GM18511 (cell line): Measurements from ENCODE around the gene PAQR5.
"Not testable (repeated sequence)": the region's sequence is repeated elsewhere in the genome, so short reads cannot be mapped to it uniquely, and the experiment has no call there.

Experiments
- ATAC-seq: cut with Tn5 transposase; IDR thresholded peaks from one replicate; pipeline ENCODE4 v1.9.1; 2021; ENCODE audit warnings: mild to moderate bottlenecking, moderate library complexity; ENCODE audit not compliant: unreplicated experiment

Gene PAQR5

GRCh38 chr15:69292826-69293420, 5.8 kb upstream of the PAQR5 start:
- ATAC-seq, result no peak

- no peak for ATAC-seq
Observed at GRCh38 chr15:69293741-69294615, 4.7 kb upstream of the PAQR5 start.

DNA sequence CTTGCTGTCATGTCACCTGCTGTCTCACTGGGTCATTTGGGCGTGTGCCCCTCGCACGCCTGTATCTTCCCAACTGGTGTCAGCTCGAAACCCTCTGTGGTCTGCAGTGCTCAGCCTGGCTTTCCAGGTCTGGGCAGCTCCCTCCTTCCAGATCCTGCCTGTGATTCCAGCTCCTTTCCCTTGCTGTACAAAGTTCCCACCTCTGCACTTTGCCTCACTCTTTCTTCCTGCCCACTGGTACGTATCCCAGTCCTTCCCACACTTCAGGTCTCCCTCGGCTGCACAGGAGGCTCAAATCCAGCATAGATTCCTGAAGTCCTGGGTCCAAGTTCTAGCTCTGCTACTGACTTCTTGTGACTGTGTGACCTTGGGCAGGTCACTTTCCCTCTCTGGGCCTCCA, 2.1 kb upstream of the PAQR5 start:
- ATAC-seq, result no peak

DNA sequence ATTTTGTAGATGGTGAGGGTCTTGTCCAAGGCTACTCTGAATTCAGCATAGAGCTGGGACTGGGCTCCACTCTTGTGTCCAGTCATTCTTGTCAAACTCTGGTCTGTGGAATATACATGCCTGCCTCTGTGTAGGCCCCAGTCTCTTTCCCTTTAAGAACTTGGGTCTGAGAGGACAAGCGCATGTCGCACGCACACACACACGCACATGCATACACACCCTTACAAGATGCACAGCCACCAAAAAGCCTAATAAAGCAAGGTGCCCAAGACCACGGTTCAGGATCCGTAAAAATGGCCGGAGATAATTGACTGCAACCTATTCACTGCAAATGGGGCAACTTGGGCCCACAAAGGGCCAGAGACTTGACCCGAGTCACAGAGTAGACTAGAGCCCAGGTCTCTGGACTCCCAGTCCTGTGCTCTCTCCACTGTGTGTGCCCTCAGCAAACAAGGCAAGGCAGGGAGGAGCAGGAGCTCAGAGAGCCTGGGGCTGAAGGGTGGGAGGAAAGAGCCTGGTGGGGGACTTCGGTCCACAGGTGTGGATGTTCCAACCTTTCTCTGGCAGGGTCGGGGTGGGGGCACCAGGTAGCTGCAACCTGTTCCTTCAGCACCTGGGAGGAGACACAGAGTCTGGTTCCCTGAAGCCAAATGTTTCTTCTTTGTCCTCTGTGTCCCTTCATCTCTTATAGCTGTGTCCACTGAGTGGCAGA, 914 bp upstream of the PAQR5 start:
- no peak for ATAC-seq

- ATAC-seq, result no peak
Observed at GRCh38 chr15:69298354-69298696, 387 bp upstream of the PAQR5 start.

GRCh38 chr15:69299451-69299886, 757 bp downstream of the PAQR5 start:
- no peak for ATAC-seq

- ATAC-seq, result no peak
Observed at GRCh38 chr15:69299943-69300588, 1.4 kb downstream of the PAQR5 start.

DNA sequence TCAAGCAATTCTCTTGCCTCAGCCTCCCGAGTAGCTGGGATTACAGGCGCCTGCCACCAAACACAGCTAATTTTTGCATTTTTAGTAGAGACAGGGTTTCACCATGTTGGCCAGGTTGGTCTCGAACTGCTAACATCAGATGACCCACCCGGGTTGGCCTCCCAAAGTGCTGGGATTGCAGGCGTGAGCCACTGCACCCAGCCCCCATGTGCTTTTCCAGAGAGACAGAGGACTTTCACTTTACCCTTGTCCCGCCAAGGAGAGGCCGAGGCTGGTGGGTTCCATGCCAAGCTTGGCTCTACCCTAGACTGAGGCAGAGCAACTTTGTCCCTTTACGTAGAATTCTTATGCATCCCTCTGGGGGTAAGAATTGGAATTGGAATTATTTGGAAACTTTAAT, 2.4 kb downstream of the PAQR5 start:
- not testable (repeated sequence) for ATAC-seq

GRCh38 chr15:69302087-69302486, 3.4 kb downstream of the PAQR5 start:
- ATAC-seq, result not testable (repeated sequence)

GRCh38 chr15:69302929-69303328, 4.2 kb downstream of the PAQR5 start:
- ATAC-seq, result no peak

GRCh38 chr15:69303337-69304181, 4.8 kb downstream of the PAQR5 start:
- ATAC-seq, result no peak

GRCh38 chr15:69304182-69304545, 5.5 kb downstream of the PAQR5 start:
- ATAC-seq, result no peak

DNA sequence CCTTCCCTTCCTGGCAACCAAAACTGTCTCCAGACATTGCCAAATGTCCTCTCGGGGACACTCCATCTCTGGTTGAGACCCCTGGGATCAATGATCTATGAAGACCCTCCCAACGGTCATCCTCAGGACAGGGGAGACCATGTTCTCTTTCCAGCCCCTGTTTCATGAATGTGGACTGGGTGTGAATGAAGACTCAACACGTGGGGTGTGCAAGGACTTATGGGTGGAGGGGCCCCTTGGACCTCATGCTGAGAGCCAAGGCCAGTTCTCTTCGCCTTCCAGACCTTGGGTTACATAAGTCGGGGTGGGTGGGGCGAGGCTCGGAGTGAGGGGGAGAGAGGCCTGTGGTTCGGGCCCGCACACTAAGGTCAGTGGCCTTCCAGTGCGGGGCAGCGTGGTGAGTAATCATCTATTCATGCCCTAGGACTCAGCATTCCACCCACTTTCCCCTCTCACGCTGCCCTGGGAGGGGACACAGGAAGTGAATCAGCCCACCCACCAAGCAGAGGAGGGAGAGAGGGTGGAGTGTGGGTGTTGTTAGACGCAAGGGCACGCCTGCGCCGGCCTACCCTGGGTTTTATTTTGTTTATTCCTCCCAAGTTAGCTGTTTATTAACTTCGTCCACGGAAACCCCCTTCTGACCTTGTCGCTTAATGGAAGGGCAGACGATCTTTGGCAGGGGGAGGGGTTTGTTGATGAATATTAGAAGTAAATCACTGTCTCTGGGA, 6.7 kb downstream of the PAQR5 start:
- no peak for ATAC-seq

GRCh38 chr15:69305933-69306568, 7.3 kb downstream of the PAQR5 start:
- no peak for ATAC-seq

DNA sequence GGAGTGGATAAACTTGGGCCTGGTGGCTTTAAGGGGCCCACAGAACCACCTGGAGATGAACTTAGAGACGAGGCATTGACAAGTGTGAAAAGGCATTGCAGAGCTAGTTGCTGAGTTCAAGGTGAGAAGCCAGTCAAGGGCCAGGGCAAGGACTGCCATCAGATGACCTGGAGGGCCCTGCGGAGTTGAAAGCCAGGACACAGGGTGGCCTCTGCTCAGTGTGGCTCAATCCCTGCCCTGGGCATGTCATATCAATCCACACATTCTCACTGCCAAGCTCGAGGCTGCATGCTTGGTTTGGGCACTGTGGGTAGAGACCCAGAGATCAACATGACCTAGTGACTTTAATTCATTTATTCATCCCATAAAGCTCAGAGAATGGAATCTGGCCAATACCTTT, 9.2 kb downstream of the PAQR5 start:
- ATAC-seq, result no peak

DNA sequence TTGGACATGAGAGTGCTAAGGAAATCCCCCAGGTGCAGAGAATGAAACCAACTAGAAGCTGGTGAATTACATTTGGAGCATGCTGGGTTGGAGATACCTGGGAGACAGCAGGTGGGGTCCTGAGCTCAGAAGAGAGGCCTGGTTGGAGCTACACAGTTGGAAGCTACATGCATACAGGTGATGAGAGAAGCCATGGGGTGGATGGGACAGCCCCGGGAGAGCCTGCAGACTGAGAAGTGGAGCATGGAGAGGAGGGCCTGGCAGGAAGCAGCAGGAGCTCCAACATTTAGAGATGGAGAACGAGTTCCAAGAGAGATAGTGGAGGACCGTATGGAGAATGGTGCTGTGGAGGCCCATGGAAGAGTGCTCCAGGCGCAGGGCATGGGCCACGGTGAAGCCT, 10.2 kb downstream of the PAQR5 start:
- no peak for ATAC-seq

- no peak for ATAC-seq
Observed at GRCh38 chr15:69311319-69311721, 12.6 kb downstream of the PAQR5 start.

- ATAC-seq, result no peak
Observed at GRCh38 chr15:69313432-69314000, 14.8 kb downstream of the PAQR5 start.

DNA sequence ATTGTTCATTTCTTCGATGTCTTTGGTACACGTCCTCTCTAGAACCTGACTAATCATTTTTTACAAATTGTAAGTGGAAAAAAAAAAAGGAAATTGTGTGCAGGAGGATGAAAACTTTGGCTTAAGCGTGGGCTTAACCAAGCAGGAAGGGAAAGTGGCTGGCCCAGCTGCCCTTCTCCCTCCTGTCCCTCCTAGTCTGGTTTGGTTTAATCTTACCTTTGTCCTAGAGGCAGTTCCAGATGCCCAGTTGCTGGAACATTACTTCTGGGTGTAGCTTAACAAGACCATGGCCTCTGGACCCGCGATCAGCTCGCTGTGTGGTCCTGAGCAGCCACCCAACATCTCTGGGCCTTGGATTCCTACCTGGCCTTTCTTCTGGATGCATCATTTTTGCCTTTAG, 15.4 kb downstream of the PAQR5 start:
- no peak for ATAC-seq
